H1 (cell line): ENCODE results near the gene CCDC148.

Experiments used
- CEBPB ChIP-seq: IDR thresholded peaks from 2 replicates; pipeline ENCODE4 v1.6.1; 2012; ENCODE audit warnings: low read depth, low read length
- CHD1 ChIP-seq: IDR thresholded peaks from 2 replicates; pipeline ENCODE4 v1.6.1; 2012; ENCODE audit warnings: low read depth, low read length, improper control_type of control experiment
- CREB1 ChIP-seq: IDR thresholded peaks from 2 replicates; pipeline ENCODE4 v1.6.1; 2012; ENCODE audit warnings: inconsistent platforms
- EGR1 ChIP-seq: IDR thresholded peaks from 2 replicates; pipeline ENCODE4 v1.6.1; 2011; ENCODE audit warnings: low read depth, low read length, borderline replicate concordance
- EZH2 ChIP-seq: fragments of 200-600 bp; sonication (generic); IDR thresholded peaks from 2 replicates; pipeline ENCODE4 v1.7.1; 2012; ENCODE audit warnings: low read depth, mild to moderate bottlenecking, moderate library complexity, low read length, inconsistent platforms; ENCODE audit not compliant: severe bottlenecking
- GABPA ChIP-seq: IDR thresholded peaks from 2 replicates; pipeline ENCODE4 v1.6.1; 2011; ENCODE audit warnings: mild to moderate bottlenecking, low read length, moderate library complexity, borderline replicate concordance; ENCODE audit not compliant: insufficient read depth
- MAFK ChIP-seq: IDR thresholded peaks from 2 replicates; pipeline ENCODE4 v1.6.1; 2012; ENCODE audit warnings: low read depth, mild to moderate bottlenecking, improper control_type of control experiment, low read length
- NANOG ChIP-seq: IDR thresholded peaks from 2 replicates; pipeline ENCODE4 v1.6.1; 2011; ENCODE audit warnings: low read length, low read depth, mild to moderate bottlenecking, inconsistent platforms; ENCODE audit not compliant: insufficient read depth, poor library complexity, severe bottlenecking
- POLR2A ChIP-seq, 2 experiments: IDR thresholded peaks; 1 replicate in 1 of 2; 2 replicates in 1 of 2; pipeline ENCODE4 v1.6.1; 2011; ENCODE audit warnings: low read depth in 2 of 2, low read length in 2 of 2, mild to moderate bottlenecking in 2 of 2; ENCODE audit errors: control extremely low read depth in 1 of 2
- TAF7 ChIP-seq: optimal IDR thresholded peaks from 2 replicates; pipeline ENCODE3; 2011; ENCODE audit warnings: low read depth, mild to moderate bottlenecking, inconsistent platforms, low read length, moderate library complexity, borderline replicate concordance
- TF ChIP-seq, protein P1 (sequence below): IDR thresholded peaks from 2 replicates; pipeline ENCODE4 v1.6.1; 2011; ENCODE audit warnings: low read depth, mild to moderate bottlenecking, low read length; ENCODE audit not compliant: insufficient read depth
- TF ChIP-seq, protein P2 (sequence below), 3 experiments: IDR thresholded peaks; 1 replicate in 2 of 3; 2 replicates in 1 of 3; pipeline versions ENCODE4 v1.5.1 to v1.6.1; 2011; ENCODE audit warnings: low read length in 3 of 3, mild to moderate bottlenecking in 3 of 3, inconsistent platforms in 2 of 3, low read depth in 1 of 3, moderate library complexity in 1 of 3; ENCODE audit not compliant: insufficient read depth in 1 of 3; ENCODE audit errors: control extremely low read depth in 1 of 3

DNA sequence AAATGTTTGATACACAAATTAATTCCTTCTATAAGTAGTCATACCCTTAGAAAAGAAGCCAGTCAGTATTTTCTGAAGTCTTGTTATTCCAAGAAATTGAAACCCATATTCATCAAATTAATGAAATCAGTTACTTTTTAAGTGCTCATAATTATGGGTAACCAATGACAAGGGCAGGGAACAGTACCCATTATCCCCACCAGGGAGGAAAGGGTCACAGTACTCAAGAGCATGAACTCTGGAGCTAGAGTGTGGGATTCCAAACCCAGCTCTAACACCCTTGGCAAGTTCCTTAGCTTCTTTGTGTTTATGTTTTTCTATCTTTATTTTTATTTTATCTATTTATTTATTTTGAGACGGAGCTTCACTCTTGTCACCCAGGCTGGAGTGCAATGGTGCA, 68.4 kb downstream of the CCDC148 start:
- TF ChIP-seq EGR1 (no peak), POLR2A (IDR thresholded peaks at IDR 0.05; ENCODE audit: control extremely low read depth in 1 of 2, low read depth in 2 of 2, low read length in 2 of 2) (no peak), TAF7 (no peak), GABPA (no peak), MAFK (no peak), NANOG (no peak), CREB1 (no peak), EZH2 (no peak), CHD1 (no peak), CEBPB (no peak)
- TF ChIP-seq, protein P1, sequence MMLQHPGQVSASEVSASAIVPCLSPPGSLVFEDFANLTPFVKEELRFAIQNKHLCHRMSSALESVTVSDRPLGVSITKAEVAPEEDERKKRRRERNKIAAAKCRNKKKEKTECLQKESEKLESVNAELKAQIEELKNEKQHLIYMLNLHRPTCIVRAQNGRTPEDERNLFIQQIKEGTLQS, result no peak
- TF ChIP-seq, protein P2, sequence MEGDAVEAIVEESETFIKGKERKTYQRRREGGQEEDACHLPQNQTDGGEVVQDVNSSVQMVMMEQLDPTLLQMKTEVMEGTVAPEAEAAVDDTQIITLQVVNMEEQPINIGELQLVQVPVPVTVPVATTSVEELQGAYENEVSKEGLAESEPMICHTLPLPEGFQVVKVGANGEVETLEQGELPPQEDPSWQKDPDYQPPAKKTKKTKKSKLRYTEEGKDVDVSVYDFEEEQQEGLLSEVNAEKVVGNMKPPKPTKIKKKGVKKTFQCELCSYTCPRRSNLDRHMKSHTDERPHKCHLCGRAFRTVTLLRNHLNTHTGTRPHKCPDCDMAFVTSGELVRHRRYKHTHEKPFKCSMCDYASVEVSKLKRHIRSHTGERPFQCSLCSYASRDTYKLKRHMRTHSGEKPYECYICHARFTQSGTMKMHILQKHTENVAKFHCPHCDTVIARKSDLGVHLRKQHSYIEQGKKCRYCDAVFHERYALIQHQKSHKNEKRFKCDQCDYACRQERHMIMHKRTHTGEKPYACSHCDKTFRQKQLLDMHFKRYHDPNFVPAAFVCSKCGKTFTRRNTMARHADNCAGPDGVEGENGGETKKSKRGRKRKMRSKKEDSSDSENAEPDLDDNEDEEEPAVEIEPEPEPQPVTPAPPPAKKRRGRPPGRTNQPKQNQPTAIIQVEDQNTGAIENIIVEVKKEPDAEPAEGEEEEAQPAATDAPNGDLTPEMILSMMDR (IDR thresholded peaks at IDR 0.05; ENCODE audit: control extremely low read depth in 1 of 3, insufficient read depth in 1 of 3, low read depth in 1 of 3, low read length in 3 of 3), result no peak
